A549 (cell line): ENCODE measurements around the gene SIDT2. TPM values are rescaled to one million over a fixed set of nuclear protein-coding genes. Genes with fewer than 3 reads are reported as not detected.

Experiments
- ATAC-seq, 2 experiments: fragments of 200-7000 bp in 1 of 2; fragments of >200 bp in 1 of 2; cut with Nextera tagmentation in 1 of 2; cut with Tn5 transposase in 1 of 2; 3 replicates each; pipeline versions ENCODE4 v1.8.0 to v1.9.1; 2018 to 2020; ENCODE audit warnings: mild to moderate bottlenecking in 1 of 2, moderate library complexity in 1 of 2
- CTCF ChIA-PET: fragments of 300-600 bp; sonication (Branson Sonifier 250); formaldehyde crosslinking; extraction: SDS; loops from one replicate; lab custom pipeline; 2021; ENCODE audit warnings: antibody characterized with exemption, inconsistent platforms; lab: Yijun Ruan, JAX
- POLR2A ChIA-PET: fragments of 350-600 bp; formaldehyde crosslinking; extraction: SDS; loops from one replicate; lab custom pipeline; 2021; ENCODE audit warnings: antibody characterized with exemption, inconsistent platforms; lab: Yijun Ruan, JAX
- DNase-seq, 2 experiments: peaks; one replicate each; pipeline versions ENCODE4 v3.0.0 to v3.0.0-alpha.2; 2011 to 2016; ENCODE audit warnings: low read depth in 1 of 2, low spot score in 1 of 2
- FAIRE-seq: peaks from 2 replicates; lab custom pipeline; 2011; peaks lifted over from hg19 to GRCh38; lab: Jason Lieb, UNC
- H3K27ac ChIP-seq, 2 experiments: fragments of >200 bp; sonication (Bioruptor Twin); formaldehyde crosslinking; 3 replicates each; pipeline ENCODE4 v1.5.1; 2016 to 2017
- H3K4me1 ChIP-seq: fragments of >200 bp; sonication (Bioruptor Twin); formaldehyde crosslinking; 3 replicates; pipeline ENCODE4 v1.6.1; 2016
- H3K4me2 ChIP-seq: fragments of >200 bp; sonication (Bioruptor Twin); formaldehyde crosslinking; 3 replicates; pipeline ENCODE4 v1.6.1; 2016
- H3K4me3 ChIP-seq: fragments of >200 bp; sonication (Bioruptor Twin); formaldehyde crosslinking; 3 replicates; pipeline ENCODE4 v1.5.1; 2016
- H3K9me3 ChIP-seq: fragments of >200 bp; sonication (Bioruptor Twin); formaldehyde crosslinking; 3 replicates; pipeline ENCODE4 v1.6.1; 2016
- CHD2 ChIP-seq: fragments of 150-350 bp; IDR thresholded peaks from 2 replicates; pipeline ENCODE4 v1.6.1; 2014; ENCODE audit warnings: low read length; ENCODE audit not compliant: partially characterized antibody
- EHF ChIP-seq: fragments of 250-450 bp; sonication (Bioruptor Pico); IDR thresholded peaks from 2 replicates; pipeline ENCODE4 v1.5.0; 2020; ENCODE audit warnings: mild to moderate bottlenecking
- GATA3 ChIP-seq: IDR thresholded peaks from 2 replicates; pipeline ENCODE4 v1.6.1; 2012; ENCODE audit warnings: borderline replicate concordance
- HDAC2 ChIP-seq: fragments of 200-600 bp; sonication (generic); IDR thresholded peaks from 2 replicates; pipeline ENCODE4 v1.6.1; 2016
- HOXB13 ChIP-seq: fragments of 250-450 bp; sonication (Bioruptor Pico); IDR thresholded peaks from 2 replicates; pipeline ENCODE4 v1.5.0; 2020; ENCODE audit warnings: low read depth, mild to moderate bottlenecking, moderate library complexity
- KDM5A ChIP-seq: fragments of 200-600 bp; sonication (generic); IDR thresholded peaks from 2 replicates; pipeline ENCODE4 v1.6.1; 2016; ENCODE audit warnings: antibody characterized with exemption, mild to moderate bottlenecking
- NFE2L2 ChIP-seq: fragments of 150-350 bp; conservative IDR thresholded peaks from 2 replicates; pipeline ENCODE4 v1.6.1; 2014; ENCODE audit warnings: low read length
- NPAS2 ChIP-seq: fragments of 250-450 bp; sonication (Bioruptor Pico); IDR thresholded peaks from 2 replicates; pipeline ENCODE4 v1.8.0; 2022; ENCODE audit warnings: mild to moderate bottlenecking, moderate library complexity, borderline replicate concordance
- NR3C1 ChIP-seq: fragments of >200 bp; sonication (Bioruptor Twin); formaldehyde crosslinking; IDR thresholded peaks from 3 replicates; pipeline ENCODE4 v1.6.1; 2017
- POLR2AphosphoS2 ChIP-seq: conservative IDR thresholded peaks from 2 replicates; pipeline ENCODE4 v1.6.1; 2012; ENCODE audit warnings: low read length, improper control_type of control experiment, inconsistent platforms
- RARB ChIP-seq: fragments of 250-450 bp; sonication (Bioruptor Pico); IDR thresholded peaks from 2 replicates; pipeline ENCODE4 v1.8.0; 2021; ENCODE audit warnings: mild to moderate bottlenecking, moderate library complexity
- SMC3 ChIP-seq: fragments of >200 bp; sonication (Bioruptor Twin); formaldehyde crosslinking; IDR thresholded peaks from 3 replicates; pipeline ENCODE4 v1.6.1; 2018; ENCODE audit warnings: inconsistent platforms
- SREBF2 ChIP-seq: fragments of 450-650 bp; IDR thresholded peaks from 2 replicates; pipeline ENCODE4 v1.6.1; 2014; ENCODE audit warnings: mild to moderate bottlenecking, moderate library complexity
- TFCP2L1 ChIP-seq: fragments of 250-450 bp; sonication (Bioruptor Pico); IDR thresholded peaks from 2 replicates; pipeline ENCODE4 v1.5.0; 2021; ENCODE audit warnings: mild to moderate bottlenecking
- TP53 ChIP-seq: fragments of 250-450 bp; sonication (Bioruptor Pico); IDR thresholded peaks from 2 replicates; pipeline ENCODE4 v1.5.0; 2021; ENCODE audit warnings: mild to moderate bottlenecking, moderate library complexity
- ZC3H11A ChIP-seq: fragments of 450-650 bp; IDR thresholded peaks from 2 replicates; pipeline ENCODE4 v1.6.1; 2014; ENCODE audit warnings: antibody characterized with exemption, mild to moderate bottlenecking
- ZSCAN20 ChIP-seq: fragments of 250-450 bp; sonication (Bioruptor Pico); IDR thresholded peaks from 2 replicates; pipeline ENCODE4 v1.8.0; 2022; ENCODE audit warnings: mild to moderate bottlenecking, moderate library complexity
- WGBS: methylation state at CpG from one replicate; pipeline ENCODE4 v1.1.6; 2017; ENCODE audit errors: missing lambda C conversion rate; 5-methylcytosine and 5-hydroxymethylcytosine counted together
- polyA plus RNA-seq, 4 experiments: library from polyadenylated mRNA; depleted of rRNA in 3 of 4; stranded (reverse); fragments of >200 nt; fragmentation: RNase III in 1 of 4; extraction: RNeasy Plus Mini Kit Qiagen cat#74134 plus additional on column Dnase treatment in 1 of 4; gene quantifications; 2 replicates in 3 of 4; 3 replicates in 1 of 4; pipeline ENCODE4 v1.2.3, GENCODE V29; 2011 to 2017
- TF ChIP-seq, protein P1 (sequence below): IDR thresholded peaks from 2 replicates; pipeline ENCODE4 v1.6.1; 2012
- TF ChIP-seq, protein P2 (sequence below): IDR thresholded peaks from 2 replicates; pipeline ENCODE4 v1.6.1; 2012; ENCODE audit warnings: low read depth, borderline replicate concordance
- TF ChIP-seq, protein P3 (sequence below): fragments of >200 bp; sonication (Bioruptor Twin); formaldehyde crosslinking; IDR thresholded peaks from 3 replicates; pipeline ENCODE4 v1.5.1; 2016
- TF ChIP-seq, protein P4 (sequence below): fragments of 150-350 bp; IDR thresholded peaks from 2 replicates; pipeline ENCODE4 v1.6.1; 2014; ENCODE audit warnings: low read depth, mild to moderate bottlenecking, low read length
- TF ChIP-seq, protein P5 (sequence below): fragments of 450-650 bp; IDR thresholded peaks from 2 replicates; pipeline ENCODE4 v1.6.1; 2014; ENCODE audit warnings: antibody characterized with exemption
- TF ChIP-seq, protein P6 (sequence below): fragments of 250-450 bp; sonication (Bioruptor Pico); IDR thresholded peaks from 2 replicates; pipeline ENCODE4 v1.5.0; 2021; ENCODE audit warnings: mild to moderate bottlenecking, moderate library complexity, borderline replicate concordance

SIDT2 gene
- polyA plus RNA-seq, 2 of the 4 experiments (the other 2 are of a cell fraction) = 5.9 to 8.5 TPM

DNA sequence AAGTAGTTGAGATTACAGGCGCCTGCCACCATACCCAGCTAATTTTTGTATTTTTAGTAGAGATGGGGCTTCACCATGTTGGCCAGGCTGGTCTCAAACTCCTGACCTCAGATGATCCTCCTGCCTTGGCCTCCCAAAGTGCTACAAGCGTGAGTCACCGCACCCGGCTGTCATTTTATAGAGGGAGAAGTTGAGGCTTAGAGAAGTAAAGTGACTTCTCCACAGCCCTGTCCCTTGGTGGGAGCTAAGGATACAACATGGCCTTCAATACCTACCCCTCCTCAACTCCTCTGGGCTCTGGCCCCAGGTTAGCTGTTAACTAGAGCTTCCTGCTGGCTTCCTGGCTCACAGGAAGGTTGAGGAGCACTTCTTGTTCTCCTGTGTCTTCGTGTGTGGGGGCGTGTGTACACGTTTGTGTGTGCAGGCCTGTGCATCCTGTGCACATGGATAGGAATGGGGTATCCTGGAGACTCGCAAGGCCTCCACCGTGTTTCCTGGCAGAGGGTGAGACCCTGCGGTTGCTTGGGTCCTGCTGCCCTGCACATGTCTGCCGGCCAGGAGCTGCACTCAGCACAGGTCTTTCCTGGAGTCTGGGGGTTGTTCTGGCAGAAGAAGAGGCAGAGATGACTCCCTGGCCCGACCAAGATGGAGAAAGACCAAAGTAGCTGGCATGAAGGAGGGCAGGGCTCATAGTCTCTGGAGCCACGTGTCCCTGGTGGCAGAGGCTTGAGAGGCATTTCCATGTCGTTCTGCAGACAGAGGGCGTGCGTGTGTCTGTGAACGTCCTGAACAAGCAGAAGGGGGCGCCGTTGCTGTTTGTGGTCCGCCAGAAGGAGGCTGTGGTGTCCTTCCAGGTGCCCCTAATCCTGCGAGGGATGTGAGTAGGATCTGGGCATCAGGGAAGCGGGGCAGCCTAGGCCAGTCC, 2.4 kb downstream of the SIDT2 start (continued):
- TF ChIP-seq, protein P1, sequence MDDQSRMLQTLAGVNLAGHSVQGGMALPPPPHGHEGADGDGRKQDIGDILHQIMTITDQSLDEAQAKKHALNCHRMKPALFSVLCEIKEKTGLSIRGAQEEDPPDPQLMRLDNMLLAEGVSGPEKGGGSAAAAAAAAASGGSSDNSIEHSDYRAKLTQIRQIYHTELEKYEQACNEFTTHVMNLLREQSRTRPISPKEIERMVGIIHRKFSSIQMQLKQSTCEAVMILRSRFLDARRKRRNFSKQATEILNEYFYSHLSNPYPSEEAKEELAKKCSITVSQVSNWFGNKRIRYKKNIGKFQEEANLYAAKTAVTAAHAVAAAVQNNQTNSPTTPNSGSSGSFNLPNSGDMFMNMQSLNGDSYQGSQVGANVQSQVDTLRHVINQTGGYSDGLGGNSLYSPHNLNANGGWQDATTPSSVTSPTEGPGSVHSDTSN = no peak
- TF ChIP-seq SREBF2 = no peak

DNA sequence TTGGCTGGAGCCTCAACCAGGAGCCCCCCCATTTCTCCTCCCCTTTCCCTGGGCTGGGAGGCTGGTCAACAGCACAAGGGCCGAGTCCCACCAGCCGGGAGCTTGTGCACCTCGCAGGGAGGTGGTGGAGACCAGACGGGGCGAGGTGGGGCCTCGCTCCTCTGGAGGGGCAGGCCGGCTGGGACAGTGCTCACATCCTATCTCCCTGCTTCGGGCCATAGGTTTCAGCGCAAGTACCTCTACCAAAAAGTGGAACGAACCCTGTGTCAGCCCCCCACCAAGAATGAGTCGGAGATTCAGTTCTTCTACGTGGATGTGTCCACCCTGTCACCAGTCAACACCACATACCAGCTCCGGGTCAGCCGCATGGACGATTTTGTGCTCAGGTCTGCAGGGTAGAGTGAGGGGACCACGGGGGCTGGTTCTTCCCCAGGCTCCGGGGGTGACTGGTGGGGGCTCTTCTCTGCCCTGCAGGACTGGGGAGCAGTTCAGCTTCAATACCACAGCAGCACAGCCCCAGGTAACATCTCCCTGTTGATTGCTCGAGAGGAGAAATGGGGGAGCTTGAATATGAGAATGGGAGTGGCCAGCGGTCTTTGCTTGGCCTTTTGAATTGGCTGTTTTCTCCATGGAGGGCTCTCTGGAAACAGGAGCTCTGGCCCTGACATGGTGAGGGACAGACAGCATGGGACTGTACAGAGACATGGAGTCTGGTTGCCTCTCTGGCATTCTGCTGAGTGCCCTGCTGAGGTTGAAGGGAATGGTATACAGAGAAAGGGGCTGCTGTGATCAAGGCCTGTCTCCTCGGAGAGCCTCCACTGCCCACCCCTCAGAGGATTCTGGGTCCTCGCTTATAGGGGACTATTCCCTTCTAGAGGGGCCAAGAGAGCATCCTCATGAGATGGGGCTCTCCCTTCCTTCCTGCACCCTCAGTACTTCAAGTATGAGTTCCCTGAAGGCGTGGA, 3.3 kb downstream of the SIDT2 start:
- H3K4me3 ChIP-seq = no peak overlapping the region
- WGBS = 97% methylated on average over 6 of the region's 22 CpGs
- H3K27ac ChIP-seq = no peak overlapping the region
- ATAC-seq (no peak), DNase-seq (no peak), FAIRE-seq (no peak)
- ChIA-PET CTCF (interaction anchor here (0.8 to 7.2 kb wide), 14 partner anchors 9 to 46 kb away, joined by 3 to 69 read pairs (median 4); partner anchors contain the start of genes PAFAH1B2 and TAGLN), POLR2A (no interaction called here)
- TF ChIP-seq, protein P2, sequence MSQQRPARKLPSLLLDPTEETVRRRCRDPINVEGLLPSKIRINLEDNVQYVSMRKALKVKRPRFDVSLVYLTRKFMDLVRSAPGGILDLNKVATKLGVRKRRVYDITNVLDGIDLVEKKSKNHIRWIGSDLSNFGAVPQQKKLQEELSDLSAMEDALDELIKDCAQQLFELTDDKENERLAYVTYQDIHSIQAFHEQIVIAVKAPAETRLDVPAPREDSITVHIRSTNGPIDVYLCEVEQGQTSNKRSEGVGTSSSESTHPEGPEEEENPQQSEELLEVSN = no peak
- no peak for TF ChIP-seq NR3C1
- TF ChIP-seq GATA3 = no peak
- no peak for TF ChIP-seq HOXB13 (CRISPR knock-in tag)
- TF ChIP-seq POLR2AphosphoS2 = no peak
- TF ChIP-seq ZC3H11A = no peak
- TF ChIP-seq, protein P3, sequence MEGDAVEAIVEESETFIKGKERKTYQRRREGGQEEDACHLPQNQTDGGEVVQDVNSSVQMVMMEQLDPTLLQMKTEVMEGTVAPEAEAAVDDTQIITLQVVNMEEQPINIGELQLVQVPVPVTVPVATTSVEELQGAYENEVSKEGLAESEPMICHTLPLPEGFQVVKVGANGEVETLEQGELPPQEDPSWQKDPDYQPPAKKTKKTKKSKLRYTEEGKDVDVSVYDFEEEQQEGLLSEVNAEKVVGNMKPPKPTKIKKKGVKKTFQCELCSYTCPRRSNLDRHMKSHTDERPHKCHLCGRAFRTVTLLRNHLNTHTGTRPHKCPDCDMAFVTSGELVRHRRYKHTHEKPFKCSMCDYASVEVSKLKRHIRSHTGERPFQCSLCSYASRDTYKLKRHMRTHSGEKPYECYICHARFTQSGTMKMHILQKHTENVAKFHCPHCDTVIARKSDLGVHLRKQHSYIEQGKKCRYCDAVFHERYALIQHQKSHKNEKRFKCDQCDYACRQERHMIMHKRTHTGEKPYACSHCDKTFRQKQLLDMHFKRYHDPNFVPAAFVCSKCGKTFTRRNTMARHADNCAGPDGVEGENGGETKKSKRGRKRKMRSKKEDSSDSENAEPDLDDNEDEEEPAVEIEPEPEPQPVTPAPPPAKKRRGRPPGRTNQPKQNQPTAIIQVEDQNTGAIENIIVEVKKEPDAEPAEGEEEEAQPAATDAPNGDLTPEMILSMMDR = no peak
- TF ChIP-seq TP53 (CRISPR knock-in tag) = no peak
- TF ChIP-seq TFCP2L1 = no peak
- TF ChIP-seq KDM5A = no peak
- H3K9me3 ChIP-seq = no peaks in the 10 kb centered on the region
- peaks cover 13% of the 10 kb centered on the region for H3K4me1 ChIP-seq
- H3K4me2 ChIP-seq = no peak overlapping the region

DNA sequence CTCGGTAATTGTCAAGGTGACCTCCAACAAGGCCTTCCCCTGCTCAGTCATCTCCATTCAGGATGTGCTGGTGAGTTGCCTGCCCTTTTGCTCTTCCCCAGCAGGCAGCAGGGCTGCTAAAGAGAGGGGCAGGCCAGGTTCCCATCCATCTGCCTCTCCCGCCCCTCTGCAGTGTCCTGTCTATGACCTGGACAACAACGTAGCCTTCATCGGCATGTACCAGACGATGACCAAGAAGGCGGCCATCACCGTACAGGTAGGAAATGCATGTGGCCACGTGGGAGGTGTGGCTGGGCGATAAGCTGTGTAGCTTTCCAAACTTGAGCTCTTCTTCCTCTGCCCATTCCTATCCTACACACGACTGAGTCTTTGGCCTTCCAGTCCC, 4.0 kb downstream of the SIDT2 start:
- Histone ChIP-seq H3K4me2 (no peak overlapping the region), H3K4me3 (no peak overlapping the region), H3K27ac (no peak overlapping the region), H3K9me3 (no peaks in the 10 kb centered on the region), H3K4me1 (peaks cover 13% of the 10 kb centered on the region)
- POLR2A ChIA-PET = no interaction called here
- no peak for DNase-seq
- ATAC-seq = no peak
- 91% methylated on average over 10 of the region's 10 CpGs for WGBS
- no peak for FAIRE-seq
- CTCF ChIA-PET = interaction anchor here (0.8 to 7.2 kb wide), 8 partner anchors 9 to 45 kb away, joined by 3 to 69 read pairs (median 5); partner anchors contain the start of gene TAGLN
- TF ChIP-seq, protein P4, sequence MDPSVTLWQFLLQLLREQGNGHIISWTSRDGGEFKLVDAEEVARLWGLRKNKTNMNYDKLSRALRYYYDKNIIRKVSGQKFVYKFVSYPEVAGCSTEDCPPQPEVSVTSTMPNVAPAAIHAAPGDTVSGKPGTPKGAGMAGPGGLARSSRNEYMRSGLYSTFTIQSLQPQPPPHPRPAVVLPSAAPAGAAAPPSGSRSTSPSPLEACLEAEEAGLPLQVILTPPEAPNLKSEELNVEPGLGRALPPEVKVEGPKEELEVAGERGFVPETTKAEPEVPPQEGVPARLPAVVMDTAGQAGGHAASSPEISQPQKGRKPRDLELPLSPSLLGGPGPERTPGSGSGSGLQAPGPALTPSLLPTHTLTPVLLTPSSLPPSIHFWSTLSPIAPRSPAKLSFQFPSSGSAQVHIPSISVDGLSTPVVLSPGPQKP = no peak
- TF ChIP-seq RARB (CRISPR knock-in tag) = no peak
- TF ChIP-seq KDM5A = no peak
- no peak for TF ChIP-seq NPAS2 (CRISPR knock-in tag)
- no peak for TF ChIP-seq SMC3
- TF ChIP-seq ZC3H11A = no peak
- TF ChIP-seq CHD2 = no peak
- TF ChIP-seq NFE2L2 = no peak
- TF ChIP-seq EHF (CRISPR knock-in tag) = no peak
- TF ChIP-seq POLR2AphosphoS2 = no peak
- TF ChIP-seq ZSCAN20 = no peak
- TF ChIP-seq, protein P1 = no peak
- no peak for TF ChIP-seq HDAC2
- TF ChIP-seq, protein P5, sequence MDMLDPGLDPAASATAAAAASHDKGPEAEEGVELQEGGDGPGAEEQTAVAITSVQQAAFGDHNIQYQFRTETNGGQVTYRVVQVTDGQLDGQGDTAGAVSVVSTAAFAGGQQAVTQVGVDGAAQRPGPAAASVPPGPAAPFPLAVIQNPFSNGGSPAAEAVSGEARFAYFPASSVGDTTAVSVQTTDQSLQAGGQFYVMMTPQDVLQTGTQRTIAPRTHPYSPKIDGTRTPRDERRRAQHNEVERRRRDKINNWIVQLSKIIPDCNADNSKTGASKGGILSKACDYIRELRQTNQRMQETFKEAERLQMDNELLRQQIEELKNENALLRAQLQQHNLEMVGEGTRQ = no peak
- TF ChIP-seq, protein P6, sequence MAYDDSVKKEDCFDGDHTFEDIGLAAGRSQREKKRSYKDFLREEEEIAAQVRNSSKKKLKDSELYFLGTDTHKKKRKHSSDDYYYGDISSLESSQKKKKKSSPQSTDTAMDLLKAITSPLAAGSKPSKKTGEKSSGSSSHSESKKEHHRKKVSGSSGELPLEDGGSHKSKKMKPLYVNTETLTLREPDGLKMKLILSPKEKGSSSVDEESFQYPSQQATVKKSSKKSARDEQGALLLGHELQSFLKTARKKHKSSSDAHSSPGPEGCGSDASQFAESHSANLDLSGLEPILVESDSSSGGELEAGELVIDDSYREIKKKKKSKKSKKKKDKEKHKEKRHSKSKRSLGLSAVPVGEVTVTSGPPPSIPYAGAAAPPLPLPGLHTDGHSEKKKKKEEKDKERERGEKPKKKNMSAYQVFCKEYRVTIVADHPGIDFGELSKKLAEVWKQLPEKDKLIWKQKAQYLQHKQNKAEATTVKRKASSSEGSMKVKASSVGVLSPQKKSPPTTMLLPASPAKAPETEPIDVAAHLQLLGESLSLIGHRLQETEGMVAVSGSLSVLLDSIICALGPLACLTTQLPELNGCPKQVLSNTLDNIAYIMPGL (CRISPR knock-in tag) = no peak
